Left ventricle myocardium superior (tissue), 1 donor: ENCODE data around the gene SMOC1. TPM values are rescaled to one million over a fixed set of nuclear protein-coding genes. Genes with fewer than 3 reads are reported as not detected.

Experiments
- ATAC-seq: fragments of 200-7000 bp; cut with Tn5 transposase; one replicate; pipeline ENCODE4 v1.9.1; 2020; ENCODE audit warnings: mild to moderate bottlenecking, moderate library complexity
- DNase-seq: peaks from one replicate; pipeline ENCODE4 v3.0.0-alpha.2; 2020
- intact Hi-C: fragments of 100-400 bp; cut with micrococcal nuclease; formaldehyde crosslinking; loops from one replicate; pipeline ENCODE4 v1.11.0; 2022
- total RNA-seq: library from RNA; stranded (reverse); fragmentation: NEBNext Ultra II Directional; extraction: Animal tissue kit (Norgen Biotek cat#: 25700); gene quantifications from one replicate; pipeline ENCODE4 v1.2.1, GENCODE V29; 2021
- donor health status: DM: no; HTN: yes; CAD: no; lungs with severe emphysema.

The SMOC1 gene
- total RNA-seq, 1 donor from 2014 or later = 0.45 TPM

DNA sequence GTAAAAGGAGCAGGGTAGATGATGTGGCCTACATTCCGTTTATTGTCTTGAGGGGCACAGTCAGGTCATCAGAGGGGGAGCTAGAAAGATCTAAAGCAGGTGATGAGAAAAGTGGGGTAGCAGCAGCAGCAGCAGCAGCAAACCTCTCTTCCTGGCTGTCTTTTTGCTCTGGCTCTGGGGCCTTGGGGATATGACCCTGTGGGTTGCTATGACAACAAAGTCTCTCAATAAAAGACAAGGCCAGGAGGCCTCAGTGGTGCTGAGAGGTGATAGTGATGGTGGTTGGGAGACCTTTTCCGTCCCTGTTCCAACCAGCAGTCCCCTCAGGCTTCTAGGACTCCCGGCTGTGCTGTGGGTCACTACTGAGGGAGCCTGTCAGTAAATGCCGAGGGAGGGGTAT lies 170.9 kb downstream of the SMOC1 start:
- DNase-seq (no peak), ATAC-seq (no peak)
- intact Hi-C loops = no loop called here

DNA sequence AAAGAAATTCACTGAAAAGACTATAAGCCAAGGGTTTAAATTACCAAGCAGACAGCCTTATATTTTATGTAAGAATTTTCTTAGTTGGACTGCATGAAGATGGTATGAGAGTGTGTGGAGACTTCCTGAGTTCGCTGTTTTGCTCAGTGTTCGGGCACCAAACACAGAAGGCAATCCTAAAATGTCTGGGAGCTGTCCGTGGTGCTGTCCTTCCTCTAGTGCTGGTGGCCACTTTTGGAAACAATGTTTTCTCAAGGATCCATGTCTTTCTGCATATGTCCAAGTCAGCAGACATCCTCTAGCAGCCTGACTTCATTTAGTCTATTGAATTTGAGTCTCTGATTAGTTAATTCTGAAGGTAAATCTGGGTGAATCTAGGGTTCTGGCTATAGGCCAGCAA lies 173.8 kb downstream of the SMOC1 start:
- intact Hi-C loops = no loop called here
- no peak for ATAC-seq
- no peak for DNase-seq

DNA sequence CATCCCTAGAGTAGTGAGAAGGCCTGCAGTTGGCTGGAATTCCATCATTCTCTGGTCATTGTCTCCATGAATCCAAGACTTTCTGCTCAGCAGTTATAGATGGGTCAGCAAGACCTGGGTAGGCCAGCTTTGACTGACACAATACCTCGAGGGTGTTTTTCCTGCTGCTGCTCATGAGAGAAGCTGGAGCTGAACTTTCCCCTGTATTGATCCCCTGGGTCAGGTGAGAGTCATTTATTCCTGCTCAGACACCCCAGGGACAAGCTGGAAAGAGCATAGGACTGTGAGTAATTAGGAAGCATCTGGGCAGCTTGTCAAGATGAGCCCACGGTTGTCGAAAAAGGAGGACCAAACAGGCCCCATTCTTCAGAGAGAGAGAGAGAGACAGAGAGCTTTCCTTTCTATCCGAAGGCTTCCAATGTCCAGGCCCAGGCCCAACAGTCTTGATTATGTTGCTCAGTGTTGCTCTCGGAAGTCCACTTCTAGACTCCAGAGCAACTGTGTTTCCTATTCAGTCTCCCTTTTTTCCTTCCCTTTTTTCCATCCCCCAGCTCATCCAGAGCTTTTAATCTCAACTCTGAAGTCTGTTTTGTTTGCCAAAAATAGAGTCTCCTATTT lies 178.4 kb downstream of the SMOC1 start:
- DNase-seq (no peak), ATAC-seq (no peak)
- intact Hi-C loops = no loop called here

DNA sequence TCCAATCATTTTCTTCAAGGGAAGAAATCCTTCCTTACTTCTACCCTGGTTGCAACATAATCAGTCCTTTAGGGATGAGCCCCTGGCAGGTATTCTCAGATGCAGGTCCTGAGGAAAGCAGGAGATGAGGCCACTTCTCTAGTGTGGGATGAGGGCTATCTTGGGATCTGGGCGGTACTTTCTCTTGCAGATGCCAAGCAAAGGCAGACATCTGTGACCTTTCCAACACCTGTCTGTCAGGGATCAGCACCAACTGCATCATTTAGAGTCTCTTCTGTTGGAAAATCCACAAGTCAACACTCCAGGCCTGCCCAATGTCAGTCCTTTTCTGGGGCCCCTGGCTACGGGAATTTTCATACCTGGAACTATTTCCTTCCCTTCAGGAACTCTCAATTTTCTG lies 180.3 kb downstream of the SMOC1 start:
- intact Hi-C loops = no loop called here
- no peak for DNase-seq
- no peak for ATAC-seq

DNA sequence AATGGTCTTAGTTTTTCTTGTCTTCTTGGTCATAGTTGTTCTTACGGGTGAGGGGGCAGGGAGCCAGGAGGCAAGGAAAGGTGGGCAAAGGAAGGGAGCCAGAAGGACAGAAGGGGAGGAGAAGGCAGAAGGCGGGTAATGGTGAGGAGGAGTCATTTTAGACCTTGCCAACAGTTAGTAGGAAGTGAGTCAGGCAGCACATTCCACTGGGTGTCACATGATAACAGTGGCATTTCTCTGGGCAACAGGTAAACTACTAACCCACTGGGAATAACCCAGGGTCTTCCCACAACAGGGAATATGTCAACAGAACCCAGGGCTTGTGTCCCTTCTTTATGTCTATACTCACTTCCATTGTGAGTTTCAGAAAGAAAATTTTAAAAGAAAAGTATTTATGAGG lies 181.9 kb downstream of the SMOC1 start:
- DNase-seq (no peak), ATAC-seq (no peak)
- intact Hi-C loops = no loop called here

DNA sequence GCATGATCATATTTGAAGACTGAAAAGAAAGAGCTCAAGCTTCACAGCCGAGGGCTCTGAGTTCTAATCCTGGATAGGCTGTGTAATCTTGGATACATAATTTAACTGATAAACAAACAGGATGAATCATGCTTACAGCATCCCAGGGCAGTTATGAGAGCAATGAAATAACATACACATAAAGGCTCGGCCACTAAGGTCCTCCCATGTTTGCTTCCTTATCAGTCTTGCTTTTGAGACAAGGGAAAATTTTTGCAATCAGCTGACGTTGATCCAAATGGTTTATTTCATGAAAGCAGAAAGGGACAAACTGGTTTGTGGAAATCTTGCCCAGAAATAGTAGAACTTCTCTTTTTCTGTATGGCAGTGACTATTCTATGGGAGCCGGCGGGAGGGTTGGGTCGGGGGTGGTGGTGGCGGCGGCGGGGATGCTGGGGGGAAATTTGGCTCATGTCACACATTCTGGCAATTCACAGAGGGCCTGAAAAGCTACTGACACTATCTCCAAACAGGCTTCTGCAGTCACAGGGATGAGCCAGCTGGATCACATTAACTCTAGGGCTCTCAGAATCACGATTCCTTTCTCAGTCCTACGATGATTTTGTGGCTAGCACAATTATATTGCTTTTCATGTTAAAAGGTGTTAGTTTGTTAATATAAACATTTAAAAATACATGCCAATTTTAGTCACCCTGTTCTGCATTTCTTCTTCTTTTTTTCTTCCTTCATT lies 185.1 kb downstream of the SMOC1 start:
- intact Hi-C loops = no loop called here
- ATAC-seq (no peak), DNase-seq (no peak)

DNA sequence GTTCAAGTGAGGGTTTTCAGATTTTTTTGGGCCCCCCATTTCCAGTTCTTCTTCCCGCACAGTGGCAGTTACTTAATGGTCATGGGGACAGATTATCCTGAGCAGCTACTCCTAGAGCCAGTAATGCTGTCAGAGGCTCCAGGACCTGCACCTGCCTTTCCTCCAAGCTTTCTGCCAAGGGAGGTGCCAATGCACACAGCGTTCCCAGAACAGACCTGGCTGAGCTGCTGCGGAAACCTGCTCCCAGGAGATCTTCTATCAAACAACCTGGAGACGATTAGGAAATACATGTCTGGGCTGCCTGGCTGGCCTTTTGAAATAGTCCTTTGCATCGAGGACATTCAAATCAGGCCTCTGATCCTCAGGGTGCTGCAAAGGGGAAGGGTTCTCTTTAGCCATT lies 188.6 kb downstream of the SMOC1 start:
- DNase-seq (no peak), ATAC-seq (no peak)
- intact Hi-C loops = no loop called here

DNA sequence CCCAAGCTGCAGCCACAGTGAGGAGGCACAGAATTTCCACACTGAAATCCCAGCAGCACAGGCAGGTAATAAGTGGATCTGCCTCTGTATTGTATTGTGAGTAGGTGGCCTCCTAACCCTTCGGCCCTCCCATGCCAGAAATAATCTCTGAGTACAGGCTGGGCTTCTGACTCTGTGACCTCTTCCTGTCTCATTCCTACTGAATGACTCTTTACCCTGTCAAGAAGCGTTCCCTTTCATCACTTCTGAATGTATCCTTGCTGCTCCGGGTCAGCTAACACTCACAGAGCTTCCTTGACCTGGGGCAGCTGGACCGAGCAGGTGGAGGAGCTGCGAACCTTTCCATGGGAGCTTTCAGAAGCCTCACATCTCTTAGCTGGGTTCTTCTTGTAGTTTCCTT lies 190.0 kb downstream of the SMOC1 start:
- no peak for DNase-seq
- intact Hi-C loops = no loop called here
- ATAC-seq = no peak

DNA sequence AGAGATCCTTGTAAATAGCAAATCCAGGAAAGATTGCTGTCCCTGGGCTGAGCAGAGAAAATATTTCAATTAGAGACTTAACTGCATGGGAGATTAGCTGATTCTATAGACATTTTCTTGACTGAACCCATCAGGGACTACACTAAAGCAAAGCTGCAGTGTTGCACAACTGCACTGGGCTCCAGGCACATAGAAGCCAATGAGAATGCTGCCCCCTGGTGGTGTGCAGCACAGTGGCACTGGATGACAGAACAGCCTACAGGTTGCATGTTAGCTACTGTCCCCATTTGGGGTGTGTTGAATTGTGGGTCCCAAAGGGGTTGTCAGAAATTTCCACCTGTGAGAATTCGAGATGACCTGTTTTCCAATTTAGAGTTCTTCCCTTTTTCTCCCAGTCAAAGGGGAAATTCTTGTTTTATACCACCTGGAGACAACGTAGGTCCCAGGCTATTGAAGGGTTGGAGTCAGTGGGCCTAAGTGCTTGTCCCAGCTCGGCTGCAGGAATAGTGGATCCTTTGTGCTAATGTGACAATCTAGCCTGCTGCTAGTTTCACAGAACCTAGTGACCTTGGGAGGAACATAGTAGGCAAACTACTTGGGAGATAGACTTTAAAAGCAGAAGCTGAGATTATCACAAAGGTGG lies 194.8 kb downstream of the SMOC1 start:
- ATAC-seq (peak; percentile 31), DNase-seq (peak; percentile 55)
- intact Hi-C loops = no loop called here

DNA sequence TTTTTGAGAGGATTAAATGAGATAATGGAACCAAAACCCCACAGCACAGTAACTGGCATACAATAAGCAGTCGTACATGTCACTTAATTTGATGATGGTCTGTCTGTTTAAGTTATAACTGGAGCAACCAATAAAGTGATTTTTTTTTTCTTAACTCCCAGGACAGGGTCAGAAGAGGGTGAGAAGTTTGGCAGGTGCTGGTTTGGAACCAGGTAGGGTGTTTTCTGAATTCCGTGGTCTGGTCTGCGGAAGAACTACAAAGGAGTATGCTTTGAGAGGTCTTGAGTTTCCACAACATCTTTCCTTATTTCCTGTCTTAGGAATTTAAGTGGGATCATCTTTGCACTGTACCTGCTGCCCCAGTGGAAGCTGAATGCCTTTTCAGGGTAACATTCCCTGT lies 197.8 kb downstream of the SMOC1 start:
- DNase-seq (no peak), ATAC-seq (no peak)
- intact Hi-C loops = no loop called here

DNA sequence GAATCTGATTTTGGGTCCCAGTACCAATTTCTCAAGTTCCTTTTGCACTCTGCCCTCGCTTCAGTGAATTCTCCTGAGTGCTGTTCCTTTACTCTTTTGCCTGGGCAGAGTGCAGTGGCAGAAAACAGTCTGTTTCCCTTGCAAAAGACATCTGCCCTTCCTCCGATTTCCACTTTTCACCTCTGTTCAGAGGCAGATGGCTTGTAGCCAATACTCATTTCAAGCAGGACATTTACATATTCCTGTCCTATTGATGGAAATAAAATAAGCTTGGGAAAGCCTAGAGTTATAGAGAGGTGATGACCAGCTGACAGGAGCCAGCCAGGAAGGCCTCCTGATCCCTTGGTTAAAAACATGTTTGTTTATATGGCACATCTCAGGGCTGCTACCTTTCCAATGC lies 198.5 kb downstream of the SMOC1 start:
- no peak for ATAC-seq
- intact Hi-C loops = no loop called here
- DNase-seq = no peak

DNA sequence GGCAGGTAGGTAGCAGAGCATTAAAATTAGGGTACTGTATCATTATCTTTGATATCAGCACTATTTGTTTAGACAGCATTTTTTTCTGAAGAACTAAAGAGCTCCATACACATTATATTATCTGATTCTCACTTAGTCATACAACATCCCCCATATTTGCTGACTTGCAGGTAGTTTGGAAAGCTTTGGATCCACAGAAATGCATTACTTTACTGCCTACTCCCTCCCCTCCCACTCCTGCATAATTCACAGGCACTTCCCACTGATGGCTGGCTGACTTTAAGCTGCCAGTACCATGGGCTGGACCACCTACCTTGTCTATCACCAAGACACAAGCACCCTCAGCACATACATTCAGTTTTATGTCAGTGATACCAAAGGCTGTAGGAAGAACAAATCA lies 199.1 kb downstream of the SMOC1 start:
- intact Hi-C loops = no loop called here
- ATAC-seq (no peak), DNase-seq (no peak)

DNA sequence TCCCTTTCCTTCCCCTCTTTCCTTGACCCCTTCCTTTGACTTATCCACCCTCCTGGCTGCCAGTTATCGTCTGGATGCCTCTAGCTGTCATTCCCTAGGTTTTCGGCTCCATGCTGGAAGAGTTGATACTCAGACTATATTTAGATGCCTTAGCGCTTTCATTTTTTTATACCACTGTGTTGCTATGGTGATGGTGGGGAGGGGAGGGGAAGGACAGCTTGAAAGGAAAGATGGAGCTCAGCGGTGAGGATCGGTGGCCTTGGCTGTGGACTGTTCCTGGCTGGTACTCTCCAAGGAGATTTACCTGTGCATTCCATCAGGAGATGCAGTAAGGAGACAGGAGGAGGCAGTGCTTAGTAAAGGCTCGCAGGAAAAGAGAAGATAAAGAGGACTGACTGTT lies 200.9 kb downstream of the SMOC1 start:
- intact Hi-C loops = no loop called here
- ATAC-seq (no peak), DNase-seq (no peak)

Other genes starting within 250 kb of the SMOC1 start
- gene SRSF5, start 112.3 kb upstream of the SMOC1 start, total RNA-seq = 156 TPM
- gene SLC10A1, start 82.2 kb upstream of the SMOC1 start, total RNA-seq = not detected